ENCODE measurements around the gene ARHGAP35. TPM values are rescaled to one million over a fixed set of nuclear protein-coding genes. Genes with fewer than 3 reads are reported as not detected.

Gene ARHGAP35
- total RNA-seq, 6 experiments from 2014 or later, result 51.9 to 69.8 (median 63.4) TPM

- peaks cover 57% of the 10 kb centered on the region for H3K4me1 Mint-ChIP-seq (ENCODE audit: low read depth)
- no peak overlapping the region for H3K4me3 Mint-ChIP-seq
- H3K27me3 Mint-ChIP-seq (ENCODE audit: insufficient read depth), result no peaks in the 10 kb centered on the region
- no peak for DNase-seq
- H3K9me3 Mint-ChIP-seq, result no peaks in the 10 kb centered on the region
- TF ChIP-seq CTCF (IDR thresholded peaks at IDR 0.05), result no peak
- peaks cover 9% of the 10 kb centered on the region for H3K36me3 Mint-ChIP-seq (ENCODE audit: low read depth)
- H3K27ac Mint-ChIP-seq, result no peak overlapping the region
These were observed 35.4 kb downstream of the ARHGAP35 start for GRCh38 chr19:46896076-46896794.

GRCh38 chr19:46898731-46899130 is 37.9 kb downstream of the ARHGAP35 start:
- peak overlapping the region; percentile 23; the same call in 1 of the 2 replicates for H3K4me3 Mint-ChIP-seq
- no peak for TF ChIP-seq CTCF (IDR thresholded peaks at IDR 0.05)
- peaks cover 68% of the 10 kb centered on the region for H3K4me1 Mint-ChIP-seq (ENCODE audit: low read depth)
- H3K27ac Mint-ChIP-seq, result peak overlapping the region; percentile 64
- DNase-seq, result peak; percentile 75
- H3K36me3 Mint-ChIP-seq (ENCODE audit: low read depth), result peaks cover 9% of the 10 kb centered on the region
- no peaks in the 10 kb centered on the region for H3K9me3 Mint-ChIP-seq
- no peaks in the 10 kb centered on the region for H3K27me3 Mint-ChIP-seq (ENCODE audit: insufficient read depth)

- Mint-ChIP-seq H3K4me1 (ENCODE audit: low read depth) (peaks cover 71% of the 10 kb centered on the region), H3K9me3 (no peaks in the 10 kb centered on the region), H3K27ac (no peak overlapping the region), H3K36me3 (ENCODE audit: low read depth) (peaks cover 12% of the 10 kb centered on the region), H3K4me3 (no peak overlapping the region), H3K27me3 (ENCODE audit: insufficient read depth) (no peaks in the 10 kb centered on the region)
- DNase-seq, result no peak
- no peak for TF ChIP-seq CTCF (IDR thresholded peaks at IDR 0.05)
These were observed 39.5 kb downstream of the ARHGAP35 start for GRCh38 chr19:46900341-46900740.

GRCh38 chr19:46901701-46902401 is 41.1 kb downstream of the ARHGAP35 start:
- Mint-ChIP-seq H3K27me3 (ENCODE audit: insufficient read depth) (no peaks in the 10 kb centered on the region), H3K4me1 (ENCODE audit: low read depth) (peaks cover 71% of the 10 kb centered on the region), H3K36me3 (ENCODE audit: low read depth) (peaks cover 12% of the 10 kb centered on the region), H3K27ac (peak overlapping the region; percentile 95), H3K4me3 (peak overlapping the region; percentile 12; the same call in 1 of the 2 replicates), H3K9me3 (no peaks in the 10 kb centered on the region)
- TF ChIP-seq CTCF (IDR thresholded peaks at IDR 0.05), result no peak
- no peak for DNase-seq

- Mint-ChIP-seq H3K27ac (peak overlapping the region; percentile 95), H3K4me3 (no peak overlapping the region), H3K36me3 (ENCODE audit: low read depth) (peaks cover 12% of the 10 kb centered on the region), H3K27me3 (ENCODE audit: insufficient read depth) (no peaks in the 10 kb centered on the region), H3K9me3 (no peaks in the 10 kb centered on the region), H3K4me1 (ENCODE audit: low read depth) (peaks cover 68% of the 10 kb centered on the region)
- no peak for DNase-seq
- TF ChIP-seq CTCF (IDR thresholded peaks at IDR 0.05), result no peak
These were observed 41.6 kb downstream of the ARHGAP35 start for GRCh38 chr19:46902402-46902766.

All from HFFc6 (cell line).